Measurements from ENCODE around the gene ASTN2. TPM values are rescaled to one million over a fixed set of nuclear protein-coding genes. Genes with fewer than 3 reads are reported as not detected.

Gene ASTN2
- total RNA-seq, 2 experiments from 2014 or later, result 1.7 to 4.2 TPM

- ChIA-PET CTCF (ENCODE audit: unreplicated experiment) (no interaction called here), POLR2A (no interaction called here)
- Histone ChIP-seq H3K9me2 (ENCODE audit: insufficient read depth, low read length) (no peaks in the 10 kb centered on the region), H3K4me1 (ENCODE audit: insufficient read depth, low read length, poor library complexity, severe bottlenecking) (no peaks in the 10 kb centered on the region), H3K79me2 (ENCODE audit: insufficient read depth, low read depth, low read length) (no peaks in the 10 kb centered on the region), H3K36me3 (ENCODE audit: insufficient read depth, low read length) (no peaks in the 10 kb centered on the region), H3K9me3 (ENCODE audit: low read length) (no peaks in the 10 kb centered on the region), H4K20me1 (ENCODE audit: insufficient read depth, low read length) (no peaks in the 10 kb centered on the region), H2AFZ (ENCODE audit: low read length) (no peak overlapping the region), H3K4me2 (ENCODE audit: low read length) (no peak overlapping the region), H3K4me3 (ENCODE audit: low read depth, low read length, poor library complexity, severe bottlenecking) (no peak overlapping the region), H3K27ac (ENCODE audit: low read depth, low read length, poor library complexity, severe bottlenecking) (no peak overlapping the region)
- no TSS peak for BruUV-seq (replicated peaks)
- intact Hi-C loops (cut with micrococcal nuclease; ENCODE audit: unreplicated experiment), result no loop called here
- DNase-seq (ENCODE audit: low spot score), result no peak
- TF ChIP-seq EZH2phosphoT487 (IDR thresholded peaks at IDR 0.05; ENCODE audit: borderline replicate concordance, low read depth, low read length) (no peak), CTCF (conservative IDR thresholded peaks at IDR 0.05; ENCODE audit: low read length) (no peak)
Observed at GRCh38 chr9:117000196-117000723, 414.6 kb downstream of the ASTN2 start.

GRCh38 chr9:116998305-116998704, 416.6 kb downstream of the ASTN2 start:
- intact Hi-C loops (cut with micrococcal nuclease; ENCODE audit: unreplicated experiment), result no loop called here
- no peak overlapping the region for H2AFZ ChIP-seq (ENCODE audit: low read length)
- DNase-seq (ENCODE audit: low spot score), result peak; percentile 3
- no peaks in the 10 kb centered on the region for H3K9me2 ChIP-seq (ENCODE audit: insufficient read depth, low read length)
- H3K4me2 ChIP-seq (ENCODE audit: low read length), result no peak overlapping the region
- H3K9me3 ChIP-seq (ENCODE audit: low read length), result no peaks in the 10 kb centered on the region
- H3K4me1 ChIP-seq (ENCODE audit: insufficient read depth, low read length, poor library complexity, severe bottlenecking), result no peaks in the 10 kb centered on the region
- H4K20me1 ChIP-seq (ENCODE audit: insufficient read depth, low read length), result no peaks in the 10 kb centered on the region
- no peaks in the 10 kb centered on the region for H3K36me3 ChIP-seq (ENCODE audit: insufficient read depth, low read length)
- TF ChIP-seq CTCF (conservative IDR thresholded peaks at IDR 0.05; ENCODE audit: low read length) (no peak), EZH2phosphoT487 (IDR thresholded peaks at IDR 0.05; ENCODE audit: borderline replicate concordance, low read depth, low read length) (no peak)
- H3K79me2 ChIP-seq (ENCODE audit: insufficient read depth, low read depth, low read length), result no peaks in the 10 kb centered on the region
- CTCF ChIA-PET (ENCODE audit: unreplicated experiment), result no interaction called here
- no TSS peak for BruUV-seq (replicated peaks)
- POLR2A ChIA-PET, result no interaction called here
- no peak overlapping the region for H3K27ac ChIP-seq (ENCODE audit: low read depth, low read length, poor library complexity, severe bottlenecking)
- no peak overlapping the region for H3K4me3 ChIP-seq (ENCODE audit: low read depth, low read length, poor library complexity, severe bottlenecking)

GRCh38 chr9:116992865-116993264, 422.0 kb downstream of the ASTN2 start:
- no peak for DNase-seq (ENCODE audit: low spot score)
- POLR2A ChIA-PET, result no interaction called here
- Histone ChIP-seq H3K9me2 (ENCODE audit: insufficient read depth, low read length) (no peaks in the 10 kb centered on the region), H3K4me2 (ENCODE audit: low read length) (no peak overlapping the region), H2AFZ (ENCODE audit: low read length) (no peak overlapping the region), H3K27ac (ENCODE audit: low read depth, low read length, poor library complexity, severe bottlenecking) (no peak overlapping the region), H3K4me3 (ENCODE audit: low read depth, low read length, poor library complexity, severe bottlenecking) (no peak overlapping the region), H3K79me2 (ENCODE audit: insufficient read depth, low read depth, low read length) (no peaks in the 10 kb centered on the region), H3K9me3 (ENCODE audit: low read length) (no peaks in the 10 kb centered on the region), H3K4me1 (ENCODE audit: insufficient read depth, low read length, poor library complexity, severe bottlenecking) (no peaks in the 10 kb centered on the region), H3K36me3 (ENCODE audit: insufficient read depth, low read length) (no peaks in the 10 kb centered on the region), H4K20me1 (ENCODE audit: insufficient read depth, low read length) (no peaks in the 10 kb centered on the region)
- intact Hi-C loops (cut with micrococcal nuclease; ENCODE audit: unreplicated experiment), result no loop called here
- CTCF ChIA-PET (ENCODE audit: unreplicated experiment), result no interaction called here
- TF ChIP-seq CTCF (conservative IDR thresholded peaks at IDR 0.05; ENCODE audit: low read length) (no peak), EZH2phosphoT487 (IDR thresholded peaks at IDR 0.05; ENCODE audit: borderline replicate concordance, low read depth, low read length) (no peak)
- BruUV-seq (replicated peaks), result no TSS peak
